NCI-H2171 (cell line): Measurements from ENCODE around the gene SPTBN4.
"Not testable (repeated sequence)": the region's sequence is repeated elsewhere in the genome, so short reads cannot be mapped to it uniquely, and the experiment has no call there.

Experiments
- DNase-seq: peaks from one replicate; lab custom pipeline; 2025; lab: John Stamatoyannopoulos, UW

The SPTBN4 gene

GRCh38 chr19:40465025-40465556 lies 1.7 kb upstream of the SPTBN4 start:
- no peak for DNase-seq

GRCh38 chr19:40465557-40466218 lies 1.1 kb upstream of the SPTBN4 start, which contains the start of gene BLVRB:
BLVRB (minus strand) TSS chr19:40465745; CDS start chr19:40465688, 57 bp downstream.
- peak; percentile 95 for DNase-seq

GRCh38 chr19:40466219-40466984 lies 399 bp upstream of the SPTBN4 start:
- DNase-seq, result no peak

GRCh38 chr19:40469011-40469410 lies 2.2 kb downstream of the SPTBN4 start:
- DNase-seq, result no peak

- no peak for DNase-seq
Measured at GRCh38 chr19:40471111-40471510, 4.3 kb downstream of the SPTBN4 start.

GRCh38 chr19:40472516-40472915 lies 5.7 kb downstream of the SPTBN4 start:
- no peak for DNase-seq

- DNase-seq, result no peak
Measured at GRCh38 chr19:40474737-40475136, 7.9 kb downstream of the SPTBN4 start.

- DNase-seq, result not testable (repeated sequence)
Measured at GRCh38 chr19:40475878-40476644, 9.3 kb downstream of the SPTBN4 start.

GRCh38 chr19:40486017-40486416 lies 19.2 kb downstream of the SPTBN4 start:
- DNase-seq, result no peak

- no peak for DNase-seq
Measured at GRCh38 chr19:40489882-40490230, 23.1 kb downstream of the SPTBN4 start.

GRCh38 chr19:40492274-40492673 lies 25.5 kb downstream of the SPTBN4 start:
- no peak for DNase-seq

- no peak for DNase-seq
Measured at GRCh38 chr19:40493778-40494177, 27.0 kb downstream of the SPTBN4 start.

GRCh38 chr19:40494191-40494838 lies 27.5 kb downstream of the SPTBN4 start:
- DNase-seq, result no peak

GRCh38 chr19:40497214-40497613 lies 30.4 kb downstream of the SPTBN4 start:
- no peak for DNase-seq

GRCh38 chr19:40499320-40499719 lies 32.5 kb downstream of the SPTBN4 start:
- DNase-seq, result no peak

GRCh38 chr19:40500678-40501530 lies 34.1 kb downstream of the SPTBN4 start:
- DNase-seq, result not testable (repeated sequence)

- no peak for DNase-seq
Measured at GRCh38 chr19:40501599-40501998, 34.8 kb downstream of the SPTBN4 start.

- DNase-seq, result no peak
Measured at GRCh38 chr19:40502081-40502480, 35.3 kb downstream of the SPTBN4 start.

GRCh38 chr19:40502647-40503319 lies 36.0 kb downstream of the SPTBN4 start:
- no peak for DNase-seq

GRCh38 chr19:40503320-40503695 lies 36.5 kb downstream of the SPTBN4 start:
- peak; percentile 67 for DNase-seq

- no peak for DNase-seq
Measured at GRCh38 chr19:40506099-40506498, 39.3 kb downstream of the SPTBN4 start.
